Measurements from ENCODE around the gene LACTB.
"Not testable (repeated sequence)": the region's sequence is repeated elsewhere in the genome, so short reads cannot be mapped to it uniquely, and the experiment has no call there.

Gene LACTB

DNA sequence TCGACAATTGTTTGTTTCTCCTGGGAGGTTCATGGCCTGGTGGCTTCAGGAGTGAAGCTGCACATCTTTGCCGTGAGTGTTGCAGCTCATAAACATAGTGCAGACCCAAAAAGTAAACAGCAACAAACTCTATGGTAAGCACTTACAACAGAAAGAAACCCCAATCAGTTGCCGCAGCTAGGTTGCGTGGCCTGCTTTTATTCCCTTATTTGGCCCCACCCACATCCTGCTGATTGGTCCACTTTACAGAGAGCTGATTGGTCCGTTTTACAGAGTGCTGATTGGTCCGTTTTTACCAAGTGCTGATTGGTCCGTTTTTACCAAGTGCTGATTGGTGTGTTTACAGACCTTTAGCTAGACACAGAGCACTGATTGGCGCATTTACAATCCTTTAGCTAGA, 16.3 kb upstream of the LACTB start:
- H3K27ac ChIP-seq (ENCODE audit: low read length); DNase-seq (ENCODE audit: low read depth, low spot score); H3K27me3 ChIP-seq (ENCODE audit: control insufficient read depth, insufficient read depth, low read length); H3K36me3 ChIP-seq (ENCODE audit: control insufficient read depth, insufficient read depth, low read length); H3K9me3 ChIP-seq (ENCODE audit: control insufficient read depth, insufficient read depth, low read length); H3K4me3 ChIP-seq (ENCODE audit: low read length); H3K4me1 ChIP-seq (ENCODE audit: control insufficient read depth, insufficient read depth, low read length): not testable (repeated sequence)
- no CpG with 5 or more reads among the region's 8 CpGs for WGBS (ENCODE audit: insufficient coverage, insufficient read length)

DNA sequence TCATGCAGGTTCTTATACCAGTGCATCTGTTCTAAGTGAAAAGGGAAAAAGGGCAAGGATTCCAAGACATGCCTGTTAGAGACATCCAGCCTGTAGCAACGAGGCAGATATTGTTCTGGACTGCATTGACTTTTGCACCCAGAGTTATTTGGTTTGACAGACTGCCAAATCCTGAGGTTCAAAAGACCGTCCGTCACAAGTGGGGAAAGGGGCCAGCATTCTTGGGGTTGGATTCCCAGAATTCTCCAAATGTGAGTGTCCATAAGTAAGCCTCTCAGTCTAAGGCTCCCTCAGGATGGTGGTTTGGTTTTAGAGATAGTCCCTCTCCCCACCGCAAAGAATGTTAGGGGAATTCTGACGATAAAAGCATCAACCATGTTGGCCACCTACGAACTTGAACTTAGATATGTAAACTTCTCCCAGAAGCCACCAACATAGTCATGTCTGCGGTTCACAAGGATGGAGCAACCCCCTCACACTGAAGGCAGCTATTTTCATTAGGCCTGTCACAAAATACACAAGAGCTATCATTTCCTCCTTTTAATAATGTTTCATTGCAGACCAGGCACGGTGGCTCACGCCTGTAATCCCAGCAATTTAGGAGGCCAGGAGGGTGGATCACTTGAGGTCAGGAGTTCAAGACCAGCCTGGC, 13.6 kb upstream of the LACTB start:
- DNase-seq (ENCODE audit: low read depth, low spot score), result no peak
- Histone ChIP-seq H3K36me3 (ENCODE audit: control insufficient read depth, insufficient read depth, low read length) (no peaks in the 10 kb centered on the region), H3K4me1 (ENCODE audit: control insufficient read depth, insufficient read depth, low read length) (no peaks in the 10 kb centered on the region), H3K27ac (ENCODE audit: low read length) (no peak overlapping the region), H3K27me3 (ENCODE audit: control insufficient read depth, insufficient read depth, low read length) (no peaks in the 10 kb centered on the region), H3K4me3 (ENCODE audit: low read length) (no peak overlapping the region), H3K9me3 (ENCODE audit: control insufficient read depth, insufficient read depth, low read length) (no peaks in the 10 kb centered on the region)
- no CpG with 5 or more reads among the region's 9 CpGs for WGBS (ENCODE audit: insufficient coverage, insufficient read length)

DNA sequence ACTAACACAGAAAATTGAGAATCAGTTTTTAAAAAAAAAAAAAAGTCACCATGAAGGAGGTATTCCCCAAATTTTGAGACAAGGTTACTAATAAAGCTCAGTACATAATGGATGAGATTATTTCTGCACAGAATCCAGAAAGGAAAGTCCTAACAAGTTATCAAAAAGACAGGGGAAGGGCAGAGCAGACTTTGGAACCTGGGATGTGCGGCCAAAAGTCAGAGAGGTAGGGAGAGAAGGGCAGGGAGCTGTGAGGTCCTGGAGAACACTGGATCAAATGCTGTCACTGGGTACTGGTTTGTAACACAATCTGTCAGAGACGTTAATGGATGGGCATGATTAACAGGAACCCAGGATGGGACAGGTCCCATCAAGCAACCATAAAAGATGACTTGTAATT, 12.2 kb upstream of the LACTB start:
- WGBS (ENCODE audit: insufficient coverage, insufficient read length), result no CpG with 5 or more reads among the region's 2 CpGs
- no peak overlapping the region for H3K27ac ChIP-seq (ENCODE audit: low read length)
- DNase-seq (ENCODE audit: low read depth, low spot score), result no peak
- no peaks in the 10 kb centered on the region for H3K36me3 ChIP-seq (ENCODE audit: control insufficient read depth, insufficient read depth, low read length)
- no peak overlapping the region for H3K4me3 ChIP-seq (ENCODE audit: low read length)
- H3K27me3 ChIP-seq (ENCODE audit: control insufficient read depth, insufficient read depth, low read length), result no peaks in the 10 kb centered on the region
- no peaks in the 10 kb centered on the region for H3K9me3 ChIP-seq (ENCODE audit: control insufficient read depth, insufficient read depth, low read length)
- no peaks in the 10 kb centered on the region for H3K4me1 ChIP-seq (ENCODE audit: control insufficient read depth, insufficient read depth, low read length)

- DNase-seq (ENCODE audit: low read depth, low spot score), result no peak
- no CpG with 5 or more reads among the region's 2 CpGs for WGBS (ENCODE audit: insufficient coverage, insufficient read length)
Observed at GRCh38 chr15:63109920-63110319, 11.7 kb upstream of the LACTB start.

GRCh38 chr15:63110428-63111026, 11.1 kb upstream of the LACTB start:
- H3K27me3 ChIP-seq (ENCODE audit: control insufficient read depth, insufficient read depth, low read length), result no peaks in the 10 kb centered on the region
- no peaks in the 10 kb centered on the region for H3K36me3 ChIP-seq (ENCODE audit: control insufficient read depth, insufficient read depth, low read length)
- WGBS (ENCODE audit: insufficient coverage, insufficient read length), result no CpG with 5 or more reads among the region's 3 CpGs
- no peak for DNase-seq (ENCODE audit: low read depth, low spot score)
- no peaks in the 10 kb centered on the region for H3K9me3 ChIP-seq (ENCODE audit: control insufficient read depth, insufficient read depth, low read length)
- H3K27ac ChIP-seq (ENCODE audit: low read length), result no peak overlapping the region
- H3K4me1 ChIP-seq (ENCODE audit: control insufficient read depth, insufficient read depth, low read length), result no peaks in the 10 kb centered on the region
- no peak overlapping the region for H3K4me3 ChIP-seq (ENCODE audit: low read length)

More at GRCh38 chr15:63109920-63110319, 11.7 kb upstream of the LACTB start:
- Histone ChIP-seq H3K4me1 (ENCODE audit: control insufficient read depth, insufficient read depth, low read length) (no peaks in the 10 kb centered on the region), H3K27ac (ENCODE audit: low read length) (no peak overlapping the region), H3K4me3 (ENCODE audit: low read length) (no peak overlapping the region), H3K36me3 (ENCODE audit: control insufficient read depth, insufficient read depth, low read length) (no peaks in the 10 kb centered on the region), H3K9me3 (ENCODE audit: control insufficient read depth, insufficient read depth, low read length) (no peaks in the 10 kb centered on the region), H3K27me3 (ENCODE audit: control insufficient read depth, insufficient read depth, low read length) (no peaks in the 10 kb centered on the region)

GRCh38 chr15:63111481-63111880, 10.2 kb upstream of the LACTB start:
- H3K4me1 ChIP-seq (ENCODE audit: control insufficient read depth, insufficient read depth, low read length), result no peaks in the 10 kb centered on the region
- H3K27ac ChIP-seq (ENCODE audit: low read length), result no peak overlapping the region
- no peak for DNase-seq (ENCODE audit: low read depth, low spot score)
- no peaks in the 10 kb centered on the region for H3K36me3 ChIP-seq (ENCODE audit: control insufficient read depth, insufficient read depth, low read length)
- H3K27me3 ChIP-seq (ENCODE audit: control insufficient read depth, insufficient read depth, low read length), result no peaks in the 10 kb centered on the region
- no peak overlapping the region for H3K4me3 ChIP-seq (ENCODE audit: low read length)
- no peaks in the 10 kb centered on the region for H3K9me3 ChIP-seq (ENCODE audit: control insufficient read depth, insufficient read depth, low read length)

DNA sequence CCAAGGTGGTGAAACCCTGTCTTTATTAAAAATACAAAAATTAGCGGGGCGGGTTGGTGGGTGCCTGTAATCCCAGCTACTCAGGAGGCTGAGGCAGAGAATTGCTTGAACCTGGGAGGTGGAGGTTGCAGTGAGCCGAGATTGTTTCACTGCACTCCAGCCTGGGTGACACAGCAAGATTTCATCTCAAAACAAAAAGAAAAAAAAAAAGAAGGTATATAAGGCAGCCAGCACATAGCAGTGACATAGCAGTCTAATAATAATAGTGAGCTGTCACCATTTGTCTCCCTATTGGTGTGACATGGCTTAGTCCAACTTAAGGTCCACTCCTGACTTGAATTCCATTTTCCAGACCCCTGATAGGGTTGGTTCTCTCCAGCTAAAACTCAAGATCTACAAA, 8.8 kb upstream of the LACTB start:
- Histone ChIP-seq H3K4me3 (ENCODE audit: low read length) (no peak overlapping the region), H3K27me3 (ENCODE audit: control insufficient read depth, insufficient read depth, low read length) (no peaks in the 10 kb centered on the region), H3K4me1 (ENCODE audit: control insufficient read depth, insufficient read depth, low read length) (no peaks in the 10 kb centered on the region), H3K27ac (ENCODE audit: low read length) (no peak overlapping the region), H3K9me3 (ENCODE audit: control insufficient read depth, insufficient read depth, low read length) (no peaks in the 10 kb centered on the region), H3K36me3 (ENCODE audit: control insufficient read depth, insufficient read depth, low read length) (no peaks in the 10 kb centered on the region)
- no CpG with 5 or more reads among the region's 3 CpGs for WGBS (ENCODE audit: insufficient coverage, insufficient read length)
- DNase-seq (ENCODE audit: low read depth, low spot score), result no peak

DNA sequence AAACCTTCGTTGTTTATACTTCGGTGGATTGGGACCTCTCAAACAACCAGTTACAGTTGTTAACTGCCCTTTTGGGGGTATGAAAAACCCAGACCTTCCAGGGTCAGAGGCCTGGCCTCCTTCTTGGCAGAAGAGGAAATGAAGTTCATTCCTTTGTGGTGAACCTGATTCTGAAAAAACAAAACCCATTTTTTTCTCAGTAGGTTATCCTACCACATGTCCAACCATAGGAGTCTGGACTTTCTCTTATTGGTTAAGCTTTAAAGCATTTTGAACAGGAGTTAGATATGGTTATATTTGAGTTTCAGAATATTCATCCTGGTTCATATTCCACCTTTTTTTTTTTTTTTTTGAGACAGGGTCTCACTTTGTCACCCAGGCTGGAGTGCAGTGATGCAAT, 7.2 kb upstream of the LACTB start:
- DNase-seq (ENCODE audit: low read depth, low spot score), result no peak
- Histone ChIP-seq H3K4me3 (ENCODE audit: low read length) (no peak overlapping the region), H3K36me3 (ENCODE audit: control insufficient read depth, insufficient read depth, low read length) (no peaks in the 10 kb centered on the region), H3K27ac (ENCODE audit: low read length) (no peak overlapping the region), H3K27me3 (ENCODE audit: control insufficient read depth, insufficient read depth, low read length) (no peaks in the 10 kb centered on the region), H3K4me1 (ENCODE audit: control insufficient read depth, insufficient read depth, low read length) (no peaks in the 10 kb centered on the region), H3K9me3 (ENCODE audit: control insufficient read depth, insufficient read depth, low read length) (no peaks in the 10 kb centered on the region)
- WGBS (ENCODE audit: insufficient coverage, insufficient read length), result no CpG with 5 or more reads among the region's 2 CpGs

DNA sequence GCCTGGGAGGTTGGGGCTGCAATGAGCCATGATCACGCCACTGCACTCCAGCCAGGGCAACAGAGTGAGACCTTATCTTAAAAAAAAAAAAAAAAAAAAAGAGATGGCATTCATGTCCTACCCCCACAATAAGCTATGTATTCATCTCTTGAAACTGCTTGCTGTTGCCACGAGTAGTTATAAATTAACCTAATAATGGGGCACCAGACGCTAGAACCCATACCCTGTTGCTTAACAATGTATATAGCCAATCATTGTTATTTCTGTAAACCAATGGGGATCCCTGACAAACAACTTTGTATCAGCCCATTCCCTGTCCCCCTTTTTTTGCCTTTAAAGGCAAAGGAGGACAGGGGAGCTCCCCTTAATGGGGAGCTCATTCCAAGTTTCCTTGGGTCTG, 2.8 kb upstream of the LACTB start:
- Histone ChIP-seq H3K27ac (ENCODE audit: low read length) (no peak overlapping the region), H3K36me3 (ENCODE audit: control insufficient read depth, insufficient read depth, low read length) (no peaks in the 10 kb centered on the region), H3K4me3 (ENCODE audit: low read length) (no peak overlapping the region), H3K27me3 (ENCODE audit: control insufficient read depth, insufficient read depth, low read length) (no peaks in the 10 kb centered on the region), H3K9me3 (ENCODE audit: control insufficient read depth, insufficient read depth, low read length) (no peaks in the 10 kb centered on the region), H3K4me1 (ENCODE audit: control insufficient read depth, insufficient read depth, low read length) (no peaks in the 10 kb centered on the region)
- no peak for DNase-seq (ENCODE audit: low read depth, low spot score)
- no CpG with 5 or more reads among the region's 3 CpGs for WGBS (ENCODE audit: insufficient coverage, insufficient read length)

DNA sequence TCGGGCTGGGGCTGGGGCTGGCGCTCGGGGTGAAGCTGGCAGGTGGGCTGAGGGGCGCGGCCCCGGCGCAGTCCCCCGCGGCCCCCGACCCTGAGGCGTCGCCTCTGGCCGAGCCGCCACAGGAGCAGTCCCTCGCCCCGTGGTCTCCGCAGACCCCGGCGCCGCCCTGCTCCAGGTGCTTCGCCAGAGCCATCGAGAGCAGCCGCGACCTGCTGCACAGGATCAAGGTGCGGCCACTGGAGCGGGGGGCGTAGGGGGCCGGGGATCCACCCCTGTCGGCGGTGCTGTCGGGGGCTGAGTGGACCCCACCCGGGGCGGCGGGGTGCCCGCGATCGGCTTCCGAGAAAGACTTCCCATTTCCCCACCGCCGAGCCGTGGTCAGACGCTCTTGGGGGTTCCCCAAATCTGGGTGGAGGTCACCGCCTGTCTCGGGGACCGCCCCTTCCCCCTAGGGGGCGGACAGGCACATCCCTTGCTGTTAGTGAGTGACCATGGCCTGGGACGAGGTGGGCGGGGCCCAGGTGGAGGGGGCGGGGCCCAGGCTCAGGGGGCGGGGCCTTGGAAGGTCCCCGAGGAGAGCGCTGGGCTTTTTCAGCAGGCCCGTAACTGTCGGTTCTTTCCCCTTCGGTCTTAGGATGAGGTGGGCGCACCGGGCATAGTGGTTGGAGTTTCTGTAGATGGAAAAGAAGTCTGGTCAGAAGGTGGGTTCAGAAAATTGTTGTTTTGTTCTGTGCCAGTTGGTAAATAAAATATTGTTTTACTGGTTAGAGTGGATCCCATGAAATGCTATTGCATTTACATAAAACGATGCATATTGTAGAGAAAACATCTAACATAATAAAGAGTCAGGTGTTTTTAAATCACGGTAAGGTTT, 578 bp downstream of the LACTB start:
- no CpG with 5 or more reads among the region's 59 CpGs for WGBS (ENCODE audit: insufficient coverage, insufficient read length)
- Histone ChIP-seq H3K9me3 (ENCODE audit: control insufficient read depth, insufficient read depth, low read length) (no peaks in the 10 kb centered on the region), H3K27me3 (ENCODE audit: control insufficient read depth, insufficient read depth, low read length) (no peaks in the 10 kb centered on the region), H3K27ac (ENCODE audit: low read length) (no peak overlapping the region), H3K4me1 (ENCODE audit: control insufficient read depth, insufficient read depth, low read length) (no peaks in the 10 kb centered on the region), H3K36me3 (ENCODE audit: control insufficient read depth, insufficient read depth, low read length) (no peaks in the 10 kb centered on the region), H3K4me3 (ENCODE audit: low read length) (peak overlapping the region; percentile 85)
- peak; percentile 43 for DNase-seq (ENCODE audit: low read depth, low spot score)

All from iPS DF 6.9 (cell line).